COR-L47 (cell line): Measurements from ENCODE around the gene GPC6.

ENCODE experiments used
- DNase-seq: peaks from one replicate; lab custom pipeline; 2025; lab: John Stamatoyannopoulos, UW

GPC6 gene

GRCh38 chr13:94415500-94416237 lies 1189.1 kb downstream of the GPC6 start:
- DNase-seq: peak; percentile 72

GRCh38 chr13:94416454-94417080 lies 1190.0 kb downstream of the GPC6 start:
- peak; percentile 65 for DNase-seq

- no peak for DNase-seq
Measured at GRCh38 chr13:94417294-94417693, 1190.7 kb downstream of the GPC6 start.

GRCh38 chr13:94419304-94419924 lies 1192.8 kb downstream of the GPC6 start:
- no peak for DNase-seq

GRCh38 chr13:94419925-94420305 lies 1193.3 kb downstream of the GPC6 start:
- DNase-seq: no peak

GRCh38 chr13:94427313-94427953 lies 1200.8 kb downstream of the GPC6 start:
- DNase-seq: no peak

GRCh38 chr13:94431574-94431973 lies 1205.0 kb downstream of the GPC6 start:
- DNase-seq: no peak

- DNase-seq: no peak
Measured at GRCh38 chr13:94431987-94432386, 1205.4 kb downstream of the GPC6 start.

GRCh38 chr13:94433055-94433961 lies 1206.7 kb downstream of the GPC6 start:
- DNase-seq: peak; percentile 40

GRCh38 chr13:94435604-94436226 lies 1209.1 kb downstream of the GPC6 start:
- peak; percentile 77 for DNase-seq

- DNase-seq: no peak
Measured at GRCh38 chr13:94444826-94445225, 1218.2 kb downstream of the GPC6 start.

- DNase-seq: no peak
Measured at GRCh38 chr13:94454334-94454733, 1227.7 kb downstream of the GPC6 start.

- DNase-seq: no peak
Measured at GRCh38 chr13:94454906-94455305, 1228.3 kb downstream of the GPC6 start.

GRCh38 chr13:94455414-94455813 lies 1228.8 kb downstream of the GPC6 start:
- DNase-seq: no peak
